Activated CD4-positive, alpha-beta T cell treated with anti-CD3 and anti-CD28 coated beads, Interleukin-2, amount 50 U/mL, for 1 hour (primary cell): ENCODE data around the gene KCNT1.

ENCODE experiments used
- DNase-seq: peaks from one replicate; pipeline ENCODE4 v3.0.0-alpha.2; 2020

Gene KCNT1

DNA sequence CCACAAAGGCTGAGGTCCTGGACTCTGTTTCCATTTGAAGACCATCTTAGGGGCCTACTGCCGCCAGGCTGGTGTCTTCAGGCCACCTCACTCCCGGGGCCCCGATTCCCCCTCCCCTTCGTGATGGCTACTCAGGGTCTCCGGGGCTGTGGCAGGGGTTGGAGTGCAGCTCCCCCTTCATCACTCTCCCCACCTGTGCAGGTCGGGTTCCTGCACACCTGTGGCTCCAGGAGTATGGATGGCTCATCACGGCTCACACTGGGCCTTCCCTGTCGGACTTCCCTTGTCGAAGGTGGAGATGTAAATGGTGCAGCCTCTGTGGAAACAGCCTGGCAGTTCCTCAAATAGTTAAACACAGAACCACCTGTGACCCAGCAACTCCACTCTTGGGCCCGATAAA, 27.0 kb upstream of the KCNT1 start:
- no peak for DNase-seq

GRCh38 chr9:135676891-135677290, 25.1 kb upstream of the KCNT1 start:
- DNase-seq = no peak

GRCh38 chr9:135677641-135678168, 24.3 kb upstream of the KCNT1 start:
- no peak for DNase-seq

GRCh38 chr9:135678236-135679017, 23.6 kb upstream of the KCNT1 start:
- no peak for DNase-seq

GRCh38 chr9:135680056-135680455, 21.9 kb upstream of the KCNT1 start:
- no peak for DNase-seq

DNA sequence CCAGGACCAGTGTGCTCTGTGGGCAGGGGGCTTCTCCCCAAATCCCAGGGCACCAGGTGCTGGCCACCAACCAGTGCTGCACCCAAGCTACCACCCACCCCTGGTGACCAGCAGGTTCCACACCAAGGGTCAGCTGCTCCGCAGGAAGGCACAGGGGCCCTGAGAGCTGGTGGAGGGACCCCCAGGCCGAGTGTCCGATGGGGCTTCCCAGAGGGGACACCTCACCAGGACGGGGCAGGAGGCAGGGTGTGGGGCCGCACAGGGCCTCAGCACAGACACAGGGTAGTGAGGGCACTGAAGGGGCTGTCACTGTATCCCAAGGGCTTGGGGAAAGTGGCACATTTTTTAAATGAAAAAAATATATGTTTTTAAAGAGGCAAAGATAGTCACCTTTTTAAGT, 20.8 kb upstream of the KCNT1 start:
- no peak for DNase-seq

DNA sequence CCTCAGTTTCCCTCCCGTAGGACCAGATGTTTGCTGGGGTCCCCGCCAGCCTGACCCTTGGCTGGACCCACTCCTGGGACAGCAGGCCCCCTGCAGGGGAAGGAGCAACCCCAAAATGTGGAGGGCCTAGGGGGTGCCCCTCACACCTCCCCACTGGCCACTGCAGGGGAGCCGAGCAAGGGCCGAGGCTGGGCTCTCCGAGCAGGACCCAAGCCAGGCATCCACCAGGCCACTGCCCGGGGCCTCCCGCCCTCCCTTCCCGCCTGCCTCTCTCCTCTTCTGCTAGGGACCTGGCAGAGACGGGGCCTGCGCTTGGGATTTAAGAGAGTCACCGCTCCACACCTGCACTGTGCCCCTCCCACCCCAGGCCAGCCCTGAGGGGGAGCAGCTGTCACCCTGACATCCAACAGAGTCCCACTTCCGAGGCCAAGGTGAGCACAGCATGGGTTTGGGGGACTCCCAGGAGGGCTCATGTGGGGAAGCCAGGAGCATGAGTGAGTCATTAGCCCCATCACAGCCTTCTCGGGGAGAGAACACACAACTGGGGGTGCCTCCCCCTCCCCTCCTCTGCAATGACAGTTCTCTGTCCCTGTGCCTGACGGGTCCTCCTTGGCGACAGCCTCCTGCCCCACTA, 18.5 kb upstream of the KCNT1 start:
- no peak for DNase-seq

DNA sequence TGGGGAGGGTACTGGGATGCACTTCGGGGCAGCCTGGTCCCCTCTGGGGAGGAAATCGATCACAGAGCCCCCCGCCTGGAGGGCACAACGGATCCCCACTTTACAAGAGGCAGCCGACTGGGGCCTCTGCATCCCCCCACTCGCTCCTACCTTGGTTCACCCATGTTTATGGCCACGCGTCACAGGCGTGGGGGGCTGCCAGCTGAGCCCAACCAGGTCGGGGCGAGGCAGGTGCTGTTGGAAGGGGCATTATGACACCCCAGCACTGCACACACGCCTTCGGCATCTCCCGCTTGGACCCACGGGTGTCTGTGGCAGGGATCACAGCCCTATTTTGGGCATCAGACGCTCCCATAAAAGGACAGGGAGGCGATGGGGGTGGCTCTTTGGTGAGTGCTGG, 17.3 kb upstream of the KCNT1 start:
- DNase-seq = no peak

DNA sequence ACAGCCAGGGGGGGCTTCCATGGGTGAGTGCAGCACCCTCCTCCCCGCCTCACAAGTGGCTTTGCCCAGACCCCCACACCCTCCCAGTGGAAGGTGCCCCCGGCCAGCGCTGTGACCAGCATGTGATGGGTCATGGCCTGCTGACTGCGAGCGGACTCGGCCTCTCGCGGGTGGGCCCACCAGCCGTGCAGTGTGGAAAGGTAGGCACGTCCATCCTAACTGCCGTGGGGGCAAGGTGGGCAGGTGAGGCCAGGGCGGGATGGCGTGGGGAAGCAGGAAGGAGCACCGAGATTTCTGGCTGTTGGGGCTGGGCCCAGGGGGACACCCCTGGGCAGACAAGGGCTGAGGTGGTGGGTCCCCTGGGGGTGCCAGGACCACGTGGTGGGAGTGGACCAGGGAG, 14.8 kb upstream of the KCNT1 start:
- DNase-seq = no peak

DNA sequence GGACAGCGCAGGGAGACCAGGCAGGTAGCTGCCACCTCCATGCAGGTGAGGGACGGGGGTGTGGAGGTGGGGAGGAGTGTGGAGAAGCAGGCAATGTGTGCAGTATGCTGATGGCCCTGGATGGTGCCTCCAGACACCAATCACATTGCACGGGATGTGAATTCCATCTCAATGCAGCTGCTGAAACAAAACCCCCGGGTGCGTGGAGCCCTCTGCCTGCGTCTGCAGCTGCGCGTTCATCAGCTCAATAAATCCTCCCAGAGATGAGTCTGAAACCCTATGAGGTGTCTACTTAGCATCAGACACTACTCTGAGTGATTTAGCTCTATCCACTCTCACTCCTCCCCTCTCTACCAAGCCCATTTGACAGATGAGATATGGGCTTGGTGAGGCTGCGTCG, 13.0 kb upstream of the KCNT1 start:
- DNase-seq = no peak

GRCh38 chr9:135690836-135691570, 11.0 kb upstream of the KCNT1 start:
- no peak for DNase-seq

DNA sequence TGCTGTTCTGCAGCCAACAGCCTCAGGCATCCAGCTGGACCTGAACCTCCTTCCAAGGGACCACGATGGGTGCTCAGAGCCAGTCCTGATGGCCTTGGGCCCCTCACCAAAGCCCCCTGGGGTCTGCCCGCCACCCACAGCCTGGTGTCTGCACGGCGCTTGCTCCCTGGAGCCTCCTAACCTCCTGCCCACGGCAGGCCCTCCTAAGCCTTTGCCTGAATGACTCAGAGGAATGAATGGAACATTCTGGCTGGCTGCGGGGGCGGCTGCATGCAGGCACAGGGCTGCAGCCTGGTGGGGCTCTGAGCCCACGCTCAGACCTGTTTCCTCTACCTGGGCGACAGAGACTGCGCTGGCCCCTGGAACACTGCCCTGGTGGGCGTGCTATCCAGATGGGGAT, 9.6 kb upstream of the KCNT1 start:
- DNase-seq = no peak

- no peak for DNase-seq
Observed at GRCh38 chr9:135693265-135693664, 8.7 kb upstream of the KCNT1 start.

- no peak for DNase-seq
Observed at GRCh38 chr9:135693771-135694170, 8.2 kb upstream of the KCNT1 start.

DNA sequence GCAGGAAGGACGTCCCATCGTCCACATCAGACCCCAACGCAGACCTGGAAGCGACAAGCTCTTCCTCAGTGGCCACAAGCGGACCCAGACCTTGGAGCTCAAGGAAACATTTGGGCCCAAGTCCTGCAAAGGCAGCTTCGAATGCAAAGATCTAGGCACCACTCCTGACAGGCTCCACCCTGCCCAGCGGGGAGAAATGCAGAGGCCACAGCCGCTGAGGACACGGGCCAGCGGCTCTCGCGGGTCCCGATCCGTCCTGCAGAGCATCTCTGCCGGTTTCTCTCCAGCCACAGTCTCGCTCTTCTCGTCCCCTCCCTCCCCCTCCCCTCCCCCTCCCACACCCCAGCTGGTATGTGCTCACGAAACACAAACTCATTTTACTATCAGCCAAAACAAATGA, 7.6 kb upstream of the KCNT1 start:
- DNase-seq = no peak

DNA sequence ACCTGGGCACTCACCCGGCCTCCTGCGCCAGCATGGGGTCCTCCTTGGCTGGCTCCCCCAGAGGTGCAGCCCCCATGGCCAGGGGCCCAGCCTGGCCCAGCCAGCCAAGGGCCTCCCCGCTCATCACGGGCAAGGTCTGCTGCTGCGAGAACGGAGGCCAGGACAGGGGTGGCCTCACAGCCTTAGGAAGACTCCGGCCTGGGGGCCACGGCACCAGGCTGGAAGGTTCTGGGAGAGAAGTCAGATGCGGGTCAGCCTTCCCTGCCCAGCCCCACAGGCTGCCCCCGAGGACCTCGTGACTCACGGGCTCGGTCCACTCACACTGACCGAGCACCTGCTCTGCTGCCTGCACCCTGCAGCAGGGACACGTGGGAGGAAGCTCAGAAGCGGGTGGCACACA, 6.9 kb upstream of the KCNT1 start:
- no peak for DNase-seq

- no peak for DNase-seq
Observed at GRCh38 chr9:135695642-135696041, 6.3 kb upstream of the KCNT1 start.

GRCh38 chr9:135696446-135696845, 5.5 kb upstream of the KCNT1 start:
- DNase-seq = no peak

DNA sequence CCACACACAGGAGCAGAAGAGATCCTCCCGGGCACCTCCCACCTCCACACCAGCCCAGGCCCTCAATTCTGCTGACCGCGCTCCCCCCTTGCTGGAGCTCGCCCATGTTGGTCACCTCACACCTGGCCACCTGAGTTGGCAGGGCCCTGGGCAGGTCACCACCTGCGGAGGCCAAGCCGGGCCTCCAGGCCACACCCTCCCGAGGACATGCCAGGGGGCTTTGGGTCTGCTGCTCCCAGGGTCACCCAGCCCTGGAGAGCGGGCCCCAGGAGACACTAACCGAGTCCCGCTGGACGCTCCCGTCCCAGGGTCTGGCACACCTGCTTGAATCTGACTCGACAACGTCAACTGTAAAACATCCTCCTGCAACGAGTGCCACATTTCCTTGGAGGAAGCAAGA, 4.8 kb upstream of the KCNT1 start:
- DNase-seq = no peak

DNA sequence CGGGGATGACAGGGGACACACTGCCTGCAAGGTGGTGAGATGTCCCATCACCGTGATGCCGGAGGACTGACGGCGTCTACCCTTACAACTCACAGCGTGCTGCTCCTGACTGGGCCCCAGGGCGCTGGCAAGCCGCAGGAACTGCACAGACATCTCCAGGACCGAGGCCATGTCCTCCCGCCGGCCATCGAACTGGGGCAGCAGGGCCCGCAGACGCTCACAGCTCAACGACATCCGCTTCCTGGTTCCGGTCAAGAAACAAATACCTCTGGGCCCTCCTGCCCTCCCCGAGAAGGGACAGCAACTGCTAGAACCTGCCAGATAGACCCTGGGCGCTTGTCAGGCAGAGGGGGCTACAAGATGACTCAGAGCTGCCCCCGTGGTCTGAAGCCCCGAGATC, 3.7 kb upstream of the KCNT1 start:
- no peak for DNase-seq

DNA sequence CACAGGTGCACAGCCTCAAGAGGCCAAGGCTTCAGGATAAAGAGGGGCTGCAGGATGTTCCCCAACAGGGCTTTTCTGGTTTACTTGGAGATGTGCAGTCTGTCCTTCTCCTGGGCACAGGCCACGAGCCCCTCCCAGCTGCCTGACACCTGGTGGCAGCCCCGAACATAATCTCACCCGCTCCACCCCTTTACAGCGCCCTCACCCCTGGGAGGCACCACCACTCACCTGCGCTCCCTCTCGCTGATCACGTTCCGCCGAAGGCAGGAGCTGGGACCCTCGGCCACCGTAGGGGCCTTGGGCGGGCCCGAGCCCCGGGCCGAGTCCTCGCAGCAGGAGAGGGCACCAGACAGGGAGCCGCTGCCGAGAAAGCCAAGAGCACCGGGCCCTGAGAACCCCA, 3.2 kb upstream of the KCNT1 start:
- DNase-seq = no peak

DNA sequence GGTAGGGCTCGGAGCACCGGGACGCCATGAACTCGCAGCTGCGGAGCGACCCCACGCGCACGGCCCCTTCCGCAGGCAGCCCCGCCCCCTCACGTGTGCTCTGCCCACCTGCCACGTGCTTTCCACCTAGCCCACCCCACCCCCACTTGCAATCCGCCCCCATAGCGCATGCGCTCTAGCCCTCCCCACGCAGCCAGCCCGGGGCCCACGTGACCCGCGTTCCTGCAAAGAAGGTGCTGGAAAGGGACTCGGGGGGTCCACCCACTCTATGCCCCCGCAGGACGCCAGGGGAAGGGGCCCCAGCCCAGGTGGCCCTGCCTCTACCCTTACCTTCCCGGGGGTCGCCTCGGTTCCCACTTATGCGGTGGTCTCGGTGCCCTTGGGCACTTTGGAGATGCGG, 2.5 kb upstream of the KCNT1 start, which contains the start of gene SOHLH1:
SOHLH1 (minus strand) TSS at position 42 of the 400 bp plus-strand sequence; CDS start at position 28, 14 bp downstream.
- DNase-seq = no peak

- DNase-seq = no peak
Observed at GRCh38 chr9:135700525-135700924, 1.5 kb upstream of the KCNT1 start.
